OCI-LY3 (cell line): ENCODE data around the gene STPG3.

Source experiments
- H2AFZ ChIP-seq: fragments of 200-600, 300-600 bp; shearing (Covaris generic); 2 replicates; pipeline ENCODE4 v1.6.0; 2014; ENCODE audit warnings: antibody characterized with exemption, low read depth, low read length
- H3K27ac ChIP-seq: fragments of 200-600, 300-600 bp; sonication (generic); 2 replicates; pipeline ENCODE4 v1.5.1; 2014; ENCODE audit warnings: mild to moderate bottlenecking, low read length, moderate library complexity, mixed read lengths
- H3K27me3 ChIP-seq: fragments of 200-600, 300-600 bp; sonication (generic); 2 replicates; pipeline ENCODE4 v1.6.1; 2014; ENCODE audit warnings: low read depth, low read length, mixed read lengths
- H3K36me3 ChIP-seq: fragments of 200-600, 300-600 bp; sonication (generic); replicated peaks from 2 replicates; pipeline ENCODE3; 2014; ENCODE audit warnings: low read depth, low read length, mixed read lengths
- H3K4me1 ChIP-seq: fragments of 300-600, 200-600 bp; sonication (generic); 2 replicates; pipeline ENCODE4 v1.6.1; 2014; ENCODE audit warnings: low read length, mixed read lengths
- H3K4me2 ChIP-seq: fragments of 200-600, 300-600 bp; sonication (generic); 2 replicates; pipeline ENCODE4 v1.6.1; 2014; ENCODE audit warnings: low read length, mixed read lengths
- H3K4me3 ChIP-seq: fragments of 300-600, 200-600 bp; sonication (generic); 2 replicates; pipeline ENCODE4 v1.5.1; 2014; ENCODE audit warnings: antibody characterized with exemption, mild to moderate bottlenecking, low read length, moderate library complexity
- H3K79me2 ChIP-seq: fragments of 300-600, 200-600 bp; shearing (Covaris generic); 2 replicates; pipeline ENCODE4 v1.6.1; 2014; ENCODE audit warnings: mild to moderate bottlenecking, low read length, mixed read lengths
- H3K9ac ChIP-seq: fragments of 300-600, 200-600 bp; shearing (Covaris generic); 2 replicates; pipeline ENCODE4 v1.6.0; 2014; ENCODE audit warnings: mild to moderate bottlenecking, low read length, moderate library complexity
- H3K9me3 ChIP-seq: fragments of 200-600, 300-600 bp; shearing (Covaris generic); 2 replicates; pipeline ENCODE4 v1.6.1; 2014; ENCODE audit warnings: low read length, mixed read lengths; ENCODE audit not compliant: insufficient read depth
- H4K20me1 ChIP-seq: fragments of 200-600, 300-600 bp; sonication (generic); 2 replicates; pipeline ENCODE4 v1.6.1; 2016; ENCODE audit warnings: low read length, mixed read lengths; ENCODE audit not compliant: insufficient read depth
- EZH2phosphoT487 ChIP-seq: fragments of 200-600 bp; shearing (Covaris generic); IDR thresholded peaks from 2 replicates; pipeline ENCODE4 v1.6.1; 2018; ENCODE audit warnings: antibody characterized with exemption, mixed run types, low read depth
- TF ChIP-seq, protein P1 (sequence below): fragments of 200-600, 300-600 bp; sonication (generic); IDR thresholded peaks from 2 replicates; pipeline ENCODE4 v1.5.1; 2014; ENCODE audit warnings: antibody characterized with exemption, low read length, low read depth

The STPG3 gene

DNA sequence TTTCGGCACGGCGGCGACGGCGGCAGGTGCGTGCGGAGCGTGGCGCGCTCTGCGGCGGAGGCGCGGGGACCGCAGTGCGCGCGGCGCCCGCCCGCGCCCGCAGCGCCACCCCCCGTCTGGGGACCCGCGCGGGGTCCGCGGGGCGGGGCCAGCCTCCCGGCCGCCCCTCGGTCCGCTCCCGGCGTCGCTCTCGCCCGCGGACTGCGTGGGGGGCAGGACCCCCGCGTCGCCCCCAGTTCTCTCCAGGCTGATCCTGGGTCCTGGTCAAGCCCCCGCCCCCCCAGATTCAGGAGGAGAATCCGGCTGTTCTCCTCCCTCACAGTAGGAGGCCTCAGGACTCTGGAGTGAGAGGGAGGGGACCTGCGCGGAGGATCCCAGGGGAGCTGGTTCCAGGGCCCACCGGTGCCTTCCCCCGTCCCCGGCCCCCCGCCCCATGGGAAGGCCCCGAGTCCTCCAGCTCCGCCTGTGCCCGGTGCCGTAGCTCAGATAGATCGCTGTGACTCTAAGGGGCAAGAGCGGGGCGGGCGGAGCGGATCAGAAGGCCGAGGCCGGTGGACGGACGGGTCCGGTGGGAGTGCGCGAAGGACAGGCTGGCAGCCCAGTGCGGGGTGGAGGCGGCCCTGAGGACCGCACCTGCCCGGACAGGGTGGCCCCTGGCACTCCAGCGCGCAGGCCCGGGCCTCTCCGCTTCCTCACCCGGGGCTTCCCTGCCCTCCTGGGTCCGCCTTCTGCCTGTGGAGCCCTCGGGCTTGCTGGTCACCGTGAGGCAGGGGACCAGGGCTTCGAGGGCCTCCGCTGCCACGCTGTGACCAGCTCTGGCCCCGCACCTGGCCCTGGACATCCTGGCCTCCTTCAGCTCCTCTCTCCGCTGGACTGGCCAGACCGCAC lies 28.7 kb upstream of the STPG3 start, which contains the start of gene RNF208:
Gene RNF208 (minus strand): TSS at position 51 of the 888 bp plus-strand sequence. CDS start 1,028 bp downstream, outside the sequence.
- Histone ChIP-seq H3K9ac (peak within 1 kb of the TSS; percentile 62), H4K20me1 (no peaks in the 10 kb centered on the region), H2AFZ (no peak within 1 kb of the TSS), H3K4me1 (peaks cover 12% of the 10 kb centered on the region), H3K79me2 (no peaks in the 10 kb centered on the region), H3K27ac (peak within 1 kb of the TSS; percentile 14; the same call in 1 of the 2 replicates), H3K27me3 (no peaks in the 10 kb centered on the region), H3K4me3 (peak within 1 kb of the TSS; percentile 93), H3K36me3 (no peaks in the 10 kb centered on the region), H3K4me2 (peak within 1 kb of the TSS; percentile 75), H3K9me3 (no peaks in the 10 kb centered on the region)
- TF ChIP-seq EZH2phosphoT487, result no peak
- TF ChIP-seq, protein P1, sequence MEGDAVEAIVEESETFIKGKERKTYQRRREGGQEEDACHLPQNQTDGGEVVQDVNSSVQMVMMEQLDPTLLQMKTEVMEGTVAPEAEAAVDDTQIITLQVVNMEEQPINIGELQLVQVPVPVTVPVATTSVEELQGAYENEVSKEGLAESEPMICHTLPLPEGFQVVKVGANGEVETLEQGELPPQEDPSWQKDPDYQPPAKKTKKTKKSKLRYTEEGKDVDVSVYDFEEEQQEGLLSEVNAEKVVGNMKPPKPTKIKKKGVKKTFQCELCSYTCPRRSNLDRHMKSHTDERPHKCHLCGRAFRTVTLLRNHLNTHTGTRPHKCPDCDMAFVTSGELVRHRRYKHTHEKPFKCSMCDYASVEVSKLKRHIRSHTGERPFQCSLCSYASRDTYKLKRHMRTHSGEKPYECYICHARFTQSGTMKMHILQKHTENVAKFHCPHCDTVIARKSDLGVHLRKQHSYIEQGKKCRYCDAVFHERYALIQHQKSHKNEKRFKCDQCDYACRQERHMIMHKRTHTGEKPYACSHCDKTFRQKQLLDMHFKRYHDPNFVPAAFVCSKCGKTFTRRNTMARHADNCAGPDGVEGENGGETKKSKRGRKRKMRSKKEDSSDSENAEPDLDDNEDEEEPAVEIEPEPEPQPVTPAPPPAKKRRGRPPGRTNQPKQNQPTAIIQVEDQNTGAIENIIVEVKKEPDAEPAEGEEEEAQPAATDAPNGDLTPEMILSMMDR, result no peak

DNA sequence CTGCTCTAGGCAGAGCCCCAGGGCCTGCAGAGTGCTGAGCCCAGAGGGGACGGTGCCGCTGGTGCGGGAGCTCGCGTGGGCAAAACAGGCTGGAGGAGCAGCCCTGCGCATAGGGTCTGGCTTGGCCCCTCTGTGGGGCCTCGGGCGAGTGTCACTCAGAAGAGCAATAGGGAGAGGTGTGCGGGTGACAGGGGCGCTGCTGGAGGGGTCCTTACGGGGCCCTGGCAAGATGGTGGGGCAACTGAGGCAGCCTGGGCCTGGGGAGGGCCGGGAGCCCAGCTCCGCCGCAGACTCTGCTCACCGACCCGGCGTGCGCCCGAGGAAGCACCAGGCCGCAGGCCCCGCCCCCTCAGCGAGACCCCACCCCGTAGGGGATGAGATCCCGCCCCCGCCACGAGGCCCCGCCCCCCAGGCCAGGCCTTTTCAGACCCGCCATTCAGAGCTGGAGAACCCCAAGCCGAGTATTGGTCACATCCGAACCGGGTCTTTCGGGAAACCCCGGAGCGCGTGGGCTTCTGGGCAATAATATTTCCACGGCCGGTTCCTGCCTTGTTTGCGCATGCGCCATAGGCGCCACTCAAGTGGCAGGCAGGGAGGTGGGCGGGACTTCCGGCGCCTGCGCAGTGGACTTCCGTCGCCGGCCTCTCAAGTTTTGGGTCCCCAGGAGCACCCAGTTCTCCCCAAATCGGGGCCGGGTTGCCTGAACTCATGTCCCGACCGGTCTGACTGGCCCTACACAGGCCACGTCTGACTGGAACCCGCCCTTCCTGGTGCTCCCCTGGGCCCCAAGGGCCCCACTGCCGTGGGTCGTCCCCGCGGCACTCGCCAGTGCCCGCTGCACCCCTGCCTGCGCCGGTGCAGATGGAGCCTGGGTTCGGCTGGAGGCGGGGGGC lies 27.8 kb upstream of the STPG3 start:
- Histone ChIP-seq H3K4me3 (peak overlapping the region; percentile 93), H3K9ac (peak overlapping the region; percentile 91), H3K27me3 (no peaks in the 10 kb centered on the region), H2AFZ (peak overlapping the region; percentile 13; the same call in 1 of the 2 replicates), H3K36me3 (no peaks in the 10 kb centered on the region), H3K9me3 (no peaks in the 10 kb centered on the region), H3K27ac (peak overlapping the region; percentile 50), H4K20me1 (no peaks in the 10 kb centered on the region), H3K4me2 (peak overlapping the region; percentile 93), H3K4me1 (peaks cover 15% of the 10 kb centered on the region), H3K79me2 (no peaks in the 10 kb centered on the region)
- TF ChIP-seq EZH2phosphoT487, result no peak
- TF ChIP-seq, protein P1, result no peak

DNA sequence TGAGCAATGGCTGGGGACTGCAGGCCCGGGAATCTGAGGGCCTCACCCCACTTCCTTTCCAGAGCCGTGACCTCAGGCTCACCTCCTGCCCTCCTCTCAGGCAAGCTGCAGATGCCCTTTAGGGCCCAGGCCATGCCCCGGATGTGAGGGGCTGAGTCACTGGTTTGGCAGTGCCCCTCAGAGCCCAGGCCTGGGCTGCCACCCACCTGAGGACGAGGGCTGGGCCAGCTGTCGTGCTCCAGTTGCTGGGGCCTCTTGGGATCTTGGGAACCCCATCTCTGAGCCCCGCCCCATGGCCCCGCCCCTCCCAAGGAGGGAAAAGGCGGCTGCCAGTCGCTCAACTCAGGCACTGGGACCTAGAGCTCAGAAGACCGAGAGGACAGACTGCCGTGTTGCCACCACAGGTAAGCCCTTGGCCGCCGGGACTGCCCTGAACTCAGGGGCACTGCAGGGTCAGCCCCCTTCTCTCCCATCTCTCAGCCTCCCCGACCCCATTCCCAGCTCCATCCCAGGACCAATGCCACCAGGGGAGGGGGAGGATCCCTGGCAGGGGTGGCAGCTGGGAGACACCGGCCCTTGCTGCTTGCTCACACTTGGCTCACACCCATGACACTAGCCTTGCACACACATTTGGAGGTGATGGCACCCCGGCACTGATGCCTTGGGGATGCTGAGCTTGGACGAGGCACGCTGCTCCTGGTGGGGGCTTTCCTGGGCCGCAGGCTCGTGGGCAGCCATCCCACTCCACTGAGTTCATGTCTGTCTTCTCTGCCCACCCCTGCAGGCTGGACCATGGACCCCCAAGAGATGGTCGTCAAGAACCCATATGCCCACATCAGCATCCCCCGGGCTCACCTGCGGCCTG lies 26.0 kb upstream of the STPG3 start, which contains the start of gene CYSRT1:
Gene CYSRT1 (plus strand): TSS at position 345 of the 865 bp plus-strand sequence. CDS start 448 bp downstream, at position 793.
- Histone ChIP-seq H3K36me3 (no peaks in the 10 kb centered on the region), H3K9ac (peak within 1 kb of the TSS; percentile 91), H2AFZ (no peak within 1 kb of the TSS), H3K9me3 (no peaks in the 10 kb centered on the region), H3K4me2 (peak within 1 kb of the TSS; percentile 93), H3K79me2 (no peaks in the 10 kb centered on the region), H4K20me1 (no peaks in the 10 kb centered on the region), H3K27me3 (no peaks in the 10 kb centered on the region), H3K4me1 (peaks cover 15% of the 10 kb centered on the region), H3K4me3 (peak within 1 kb of the TSS; percentile 93), H3K27ac (peak within 1 kb of the TSS; percentile 50; the same call in 1 of the 2 replicates)
- TF ChIP-seq EZH2phosphoT487, result no peak
- TF ChIP-seq, protein P1, result no peak
